Kasumi-1 (cell line): ENCODE data around the gene TMEM138.
"Not testable (repeated sequence)": the region's sequence is repeated elsewhere in the genome, so short reads cannot be mapped to it uniquely, and the experiment has no call there.

Experiments used
- DNase-seq, 2 experiments: peaks; one replicate each; lab custom pipeline; 2025; lab: John Stamatoyannopoulos, UW

TMEM138 gene

GRCh38 chr11:61364012-61364675 lies 2.0 kb downstream of the TMEM138 start:
- DNase-seq = no peak

GRCh38 chr11:61367406-61367805 lies 5.2 kb downstream of the TMEM138 start:
- no peak for DNase-seq

GRCh38 chr11:61368646-61369045 lies 6.5 kb downstream of the TMEM138 start:
- DNase-seq = no peak

DNA sequence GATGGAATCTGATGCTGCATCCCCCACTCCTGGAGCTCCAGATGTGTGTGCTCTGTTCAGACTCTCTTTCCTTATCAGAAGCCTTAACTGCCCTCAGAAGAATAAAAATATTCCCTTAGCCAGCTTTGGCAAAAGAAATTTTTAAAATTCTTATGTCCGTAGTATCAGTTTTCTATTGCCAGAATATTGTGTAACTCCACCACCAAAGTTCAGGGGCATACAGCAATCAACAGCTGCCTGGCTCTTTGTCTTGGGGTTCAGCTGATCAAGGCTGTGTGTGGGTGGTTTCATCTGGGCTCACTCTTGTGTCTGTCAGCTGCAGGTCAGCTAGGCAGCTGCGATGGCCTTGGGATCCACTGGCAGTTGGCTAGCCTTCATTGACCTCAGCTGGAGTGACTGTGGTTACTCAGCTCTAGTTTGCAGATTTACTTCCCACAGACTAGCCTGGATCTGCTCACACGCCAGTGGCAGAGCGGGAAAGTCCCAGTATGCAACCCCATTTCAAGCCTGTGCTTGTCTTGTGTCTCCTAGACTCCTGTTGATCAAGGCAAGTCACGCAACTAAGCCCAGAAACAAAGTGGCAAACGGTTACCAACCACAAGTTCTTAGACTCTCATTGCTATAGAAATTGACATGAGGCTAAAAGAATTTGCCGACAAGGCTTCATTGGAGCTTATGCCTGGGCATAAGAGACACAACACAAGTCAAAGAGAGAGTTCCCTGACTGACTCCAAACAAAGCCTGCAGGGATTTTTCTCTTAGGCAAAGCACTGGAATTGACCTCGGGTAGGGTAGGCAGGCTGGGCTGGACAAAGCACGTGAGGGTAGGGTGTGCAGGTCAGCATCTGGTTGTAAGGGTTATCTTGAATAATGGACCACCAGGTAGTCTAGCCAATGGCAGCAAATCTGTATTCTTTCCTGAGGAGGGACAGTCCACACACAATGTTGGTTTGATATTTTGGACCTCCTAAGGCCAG lies 7.5 kb downstream of the TMEM138 start:
- no peak for DNase-seq

DNA sequence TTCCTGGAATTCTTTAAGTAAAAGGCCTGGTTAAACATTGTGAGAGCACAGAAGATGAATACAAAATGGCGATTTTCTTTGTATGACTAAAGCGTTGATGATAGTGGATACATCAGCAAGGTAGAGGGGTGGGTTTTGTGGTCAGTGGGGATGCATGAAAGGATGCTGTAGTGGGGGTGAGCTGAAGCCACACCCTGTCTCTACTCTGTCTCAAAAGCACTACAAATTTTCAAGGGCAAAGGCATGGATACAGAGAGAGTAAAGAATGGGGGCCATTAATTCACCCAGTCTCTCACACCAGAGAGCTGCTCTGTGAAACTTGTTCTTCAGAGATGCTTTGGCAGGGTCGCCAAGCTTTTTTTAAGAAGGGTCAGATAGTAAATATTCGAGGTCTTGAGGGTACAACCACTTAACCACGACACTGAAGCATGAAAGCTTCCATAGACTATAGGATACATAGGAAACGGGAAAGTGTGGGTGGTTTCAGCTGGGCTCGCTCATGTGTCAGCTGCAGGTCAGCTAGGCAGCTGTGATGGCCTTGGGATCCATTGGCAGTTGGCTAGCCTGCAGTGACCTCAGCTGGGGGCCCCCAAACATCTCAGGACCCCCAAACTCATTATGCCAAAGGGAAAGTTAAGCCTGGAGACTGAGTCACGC lies 8.3 kb downstream of the TMEM138 start:
- no peak for DNase-seq

DNA sequence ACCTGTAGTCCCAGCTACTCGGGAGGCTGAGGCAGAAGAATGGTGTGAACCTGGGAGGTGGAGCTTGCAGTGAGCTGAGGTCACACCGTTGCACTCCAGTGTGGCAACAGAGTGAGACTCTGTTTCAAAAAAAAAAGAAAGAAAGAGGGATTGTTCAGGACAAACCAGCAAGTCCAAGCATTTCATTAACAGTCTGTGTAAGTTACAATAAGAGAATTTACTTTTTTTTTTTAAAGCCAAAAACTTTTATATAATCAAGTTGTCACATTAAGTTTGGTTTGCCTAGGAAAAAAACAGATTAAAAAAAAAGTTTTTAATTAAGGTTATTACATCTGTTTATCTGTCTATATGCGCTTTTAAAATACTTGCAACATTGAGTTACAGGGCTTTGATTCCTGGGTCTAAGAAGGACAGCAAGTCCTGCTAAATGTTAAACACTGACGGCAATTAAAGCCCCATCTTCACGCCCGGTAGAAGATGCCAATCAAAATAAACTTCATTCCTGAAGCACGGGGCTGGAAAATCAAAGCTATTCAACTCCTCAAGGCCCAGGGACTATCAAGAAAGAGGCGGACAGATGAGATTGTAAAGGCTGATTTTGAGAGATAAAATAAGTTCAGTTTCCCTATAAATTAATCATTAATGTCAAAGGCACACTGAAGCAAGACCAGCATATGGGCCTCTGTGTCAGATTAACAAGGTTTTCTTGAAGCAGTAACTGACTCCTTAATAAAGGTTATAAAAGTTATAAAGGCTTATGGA lies 10.7 kb downstream of the TMEM138 start:
- no peak for DNase-seq

DNA sequence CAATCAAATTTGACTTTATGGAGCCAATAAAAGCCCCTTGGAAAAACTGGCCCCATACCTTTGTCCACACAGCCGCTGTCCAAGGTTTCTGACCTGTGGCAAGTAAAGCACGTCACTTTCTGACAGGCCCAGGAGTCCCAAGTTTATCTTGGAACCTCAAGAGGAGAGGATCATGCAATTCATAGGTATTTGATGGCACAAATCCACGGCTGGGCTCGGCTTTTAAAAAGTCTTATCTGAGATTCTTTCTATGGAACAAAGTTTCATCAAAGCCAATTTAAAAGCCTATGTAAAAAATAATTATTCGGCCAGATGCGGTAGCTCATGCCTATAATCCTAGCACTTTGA lies 13.6 kb downstream of the TMEM138 start:
- no peak for DNase-seq

DNA sequence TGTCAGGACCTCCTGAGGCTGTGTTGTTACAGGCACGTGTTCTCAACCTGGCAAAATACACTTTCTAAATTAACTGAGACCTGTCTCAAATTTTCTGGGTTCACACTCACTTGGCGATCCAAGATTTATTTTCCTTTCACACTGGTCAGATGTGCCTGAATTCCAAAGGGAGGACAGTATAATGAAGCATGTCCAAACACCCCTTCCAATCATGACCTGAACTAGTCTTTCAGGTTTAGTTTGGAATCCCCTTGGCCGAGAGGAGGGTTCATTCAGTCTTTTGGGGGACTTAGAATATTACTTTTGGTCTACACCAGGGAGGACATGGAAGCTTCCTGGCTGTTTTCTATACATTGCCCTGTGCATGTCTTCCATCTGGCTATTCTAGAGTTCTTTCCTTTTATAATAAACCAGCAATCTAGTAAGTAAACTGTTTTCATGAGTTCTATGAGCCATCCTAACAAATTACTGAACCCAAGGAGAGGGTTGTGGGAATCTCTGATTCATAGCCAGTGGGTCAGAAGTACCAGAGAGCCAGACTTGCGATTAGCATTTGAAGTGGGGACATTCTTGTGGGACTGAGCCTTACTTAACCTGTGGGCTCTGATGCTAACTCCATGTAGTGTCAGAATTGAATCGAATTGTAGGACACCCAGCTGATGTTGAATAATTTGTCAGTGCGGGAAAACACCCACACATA lies 15.4 kb downstream of the TMEM138 start:
- no peak for DNase-seq

GRCh38 chr11:61378713-61379313 lies 16.6 kb downstream of the TMEM138 start:
- peak in 1 of 2 experiments; percentile 17 for DNase-seq

DNA sequence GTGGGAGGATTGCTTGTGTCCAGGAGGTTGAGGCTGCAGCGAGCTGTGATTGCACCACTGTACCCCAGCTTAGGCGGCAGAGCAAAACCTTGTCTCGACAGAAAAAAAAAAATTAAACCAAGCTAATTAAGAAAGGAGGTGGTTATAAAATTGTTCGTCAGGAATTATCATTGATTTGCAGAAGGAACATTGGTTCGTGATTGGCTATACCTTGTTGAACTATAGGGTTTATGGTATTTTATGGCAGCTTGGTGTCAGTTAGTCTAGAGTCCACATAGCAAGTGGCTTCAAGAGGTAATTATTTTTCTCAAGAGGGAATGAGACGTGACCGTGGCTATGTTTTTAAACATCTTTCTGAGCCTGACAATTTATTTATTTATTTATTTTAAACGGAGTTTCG lies 18.7 kb downstream of the TMEM138 start:
- DNase-seq = no peak

DNA sequence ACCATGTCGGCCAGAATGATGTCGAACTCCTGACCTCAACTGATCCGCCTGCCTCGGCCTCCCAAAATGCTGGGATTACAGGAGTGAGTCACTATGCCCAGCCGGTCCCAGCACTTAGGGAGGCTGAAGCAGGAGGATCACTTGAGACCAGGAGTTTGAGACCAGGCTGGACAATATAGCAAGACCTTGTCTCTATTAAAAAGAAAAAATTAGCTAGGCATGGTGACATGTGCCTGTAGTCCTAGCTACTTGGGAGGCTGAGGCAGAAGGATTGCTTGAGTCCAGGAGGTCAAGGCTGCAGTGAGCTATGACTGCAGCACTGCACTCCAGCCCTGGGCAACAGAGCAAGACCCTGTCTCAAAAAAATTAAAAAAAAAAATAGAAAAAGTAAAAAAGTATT lies 21.7 kb downstream of the TMEM138 start:
- not testable (repeated sequence) for DNase-seq

- DNase-seq = peak; percentile 16
These were observed 22.4 kb downstream of the TMEM138 start for GRCh38 chr11:61384271-61385242.

GRCh38 chr11:61390161-61390560 lies 28.0 kb downstream of the TMEM138 start:
- DNase-seq = no peak

DNA sequence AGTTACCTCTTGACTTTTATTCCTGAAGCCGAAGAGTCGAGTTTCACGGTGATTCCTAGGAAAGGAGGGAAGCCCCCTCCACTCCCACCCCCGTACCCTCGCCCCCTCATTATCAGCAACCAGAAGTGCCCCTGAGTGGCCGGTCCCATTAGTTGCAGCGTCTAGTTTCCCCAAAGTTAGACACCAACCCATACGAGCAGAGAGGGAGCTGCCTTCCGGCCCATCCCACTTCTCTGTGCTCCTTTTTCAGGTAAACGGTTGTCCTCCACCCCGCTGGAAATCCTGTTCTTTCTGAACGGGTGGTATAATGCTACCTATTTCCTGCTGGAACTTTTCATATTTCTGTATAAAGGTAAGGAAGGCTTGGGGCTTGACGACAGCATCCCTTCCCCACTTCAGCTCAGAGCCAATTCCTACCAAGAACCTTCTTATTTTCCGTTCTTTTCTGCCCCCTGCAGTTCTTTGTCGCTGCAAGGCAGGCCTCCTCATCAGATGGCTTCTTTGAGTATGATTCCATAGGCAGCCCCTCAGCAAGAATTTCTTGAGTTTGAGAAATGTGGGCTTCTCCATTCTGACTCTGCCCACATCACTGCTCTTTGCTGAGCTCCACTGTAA lies 30.9 kb downstream of the TMEM138 start:
- peak; percentile 57 to 59 for DNase-seq

DNA sequence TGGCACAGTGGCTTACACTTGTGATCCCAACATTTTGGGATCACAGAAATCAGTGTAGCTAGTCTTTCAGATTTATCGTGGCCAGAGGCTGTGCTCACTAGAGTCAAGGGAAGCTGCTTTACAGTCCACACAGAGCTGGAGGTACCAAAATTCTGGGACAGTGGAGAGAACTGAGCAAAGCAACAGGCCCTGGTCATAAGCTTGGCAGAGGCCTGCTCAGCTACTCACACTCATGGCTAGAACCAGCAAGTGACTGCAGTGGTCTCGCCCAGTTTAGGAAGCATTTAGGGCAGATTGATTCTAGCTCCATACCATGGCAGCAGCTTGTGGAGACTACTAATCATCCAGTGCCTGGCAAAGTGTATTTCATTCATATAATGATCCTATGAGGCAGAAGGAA lies 39.0 kb downstream of the TMEM138 start:
- no peak for DNase-seq

DNA sequence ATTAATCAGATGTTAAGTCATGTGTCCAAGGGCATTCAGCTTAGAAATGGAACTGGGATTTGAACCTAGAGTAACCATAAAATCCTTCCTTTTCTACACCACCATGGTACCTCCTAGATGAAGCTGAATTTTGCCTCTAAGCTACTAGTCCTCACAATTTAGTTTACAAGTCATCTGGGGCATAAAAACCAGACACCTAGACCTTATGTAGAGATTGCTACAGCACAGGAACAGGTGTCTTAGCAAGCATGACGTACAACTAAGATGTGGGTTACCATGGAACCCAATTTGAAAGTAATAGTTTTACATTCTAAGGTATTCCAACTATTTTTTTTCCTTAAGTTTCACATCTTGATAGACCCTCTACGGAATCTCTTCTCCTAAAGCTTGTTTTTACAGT lies 39.4 kb downstream of the TMEM138 start:
- DNase-seq = no peak

DNA sequence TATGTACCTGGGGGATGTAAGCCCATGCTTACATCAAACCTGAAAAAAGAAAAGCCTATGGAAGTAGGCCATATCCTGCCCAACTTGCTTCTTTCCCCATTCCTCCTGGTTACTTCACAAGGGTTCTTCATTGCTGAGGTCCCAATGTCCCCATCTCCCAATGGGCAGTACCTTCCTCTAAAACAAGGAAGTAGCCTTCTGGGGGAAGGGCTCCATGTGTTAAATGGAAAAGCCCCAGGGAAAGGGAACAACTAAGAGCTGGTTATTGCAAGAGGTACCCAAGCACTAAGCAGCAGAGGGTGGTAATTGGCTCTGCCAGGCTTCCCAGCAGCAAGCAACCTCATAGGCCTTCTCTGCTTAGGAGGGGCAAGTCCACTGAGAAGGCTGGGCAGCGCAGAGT lies 41.5 kb downstream of the TMEM138 start:
- DNase-seq = no peak

DNA sequence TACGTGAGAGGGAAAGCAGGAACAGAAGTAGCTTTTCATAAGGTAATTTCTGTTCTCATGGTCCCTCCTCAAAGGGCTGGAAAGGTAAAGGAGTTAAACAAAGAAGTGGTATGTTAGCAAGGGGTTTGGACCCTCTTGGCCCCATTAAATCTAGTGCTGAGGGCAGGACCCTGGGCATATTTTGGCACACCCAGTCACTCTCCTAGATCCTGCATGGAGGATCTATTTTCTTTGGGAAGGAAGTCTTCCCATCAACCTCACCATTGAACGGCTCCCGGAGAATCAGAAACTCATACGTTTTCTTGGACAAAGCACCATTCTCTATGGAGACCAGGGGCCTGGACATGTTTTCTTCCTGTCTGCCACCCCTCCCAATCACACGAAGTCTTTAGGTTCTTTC lies 41.9 kb downstream of the TMEM138 start:
- DNase-seq = no peak

DNA sequence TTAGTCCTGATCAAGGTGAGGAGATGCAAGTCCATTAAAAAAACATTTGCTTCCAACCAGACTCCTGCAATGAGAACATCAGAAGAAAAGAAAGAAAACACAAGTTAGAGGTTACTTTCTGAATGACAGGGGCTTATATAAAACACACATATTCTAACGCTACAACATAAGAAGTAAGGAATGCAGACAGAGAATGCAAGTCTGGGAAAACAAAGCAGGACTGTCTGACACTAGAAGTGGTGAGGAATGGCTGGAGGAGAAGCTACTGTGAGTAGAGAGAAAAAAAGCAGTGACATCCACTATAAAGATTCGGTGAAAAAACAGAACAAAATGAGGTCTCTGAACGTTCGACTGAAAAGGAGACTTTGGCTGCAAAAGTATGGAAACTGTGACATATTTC lies 42.5 kb downstream of the TMEM138 start:
- DNase-seq = no peak
